GM12878 (cell line): Measurements from ENCODE around the gene AGAP1.

Source experiments
- CTCF ChIP-seq, 3 experiments: IDR thresholded peaks in 2 of 3; conservative IDR thresholded peaks in 1 of 3; 2 replicates each; pipeline ENCODE4 v1.5.1; 2011; ENCODE audit warnings: low read depth in 3 of 3, low read length in 3 of 3, mild to moderate bottlenecking in 3 of 3, control low read depth in 2 of 3, moderate library complexity in 2 of 3, inconsistent platforms in 1 of 3, mixed read lengths in 1 of 3; ENCODE audit not compliant: control insufficient read depth in 2 of 3, insufficient read depth in 1 of 3; ENCODE audit errors: extremely low read depth in 1 of 3
- EZH2 ChIP-seq: IDR thresholded peaks from 2 replicates; pipeline ENCODE4 v1.6.1; 2012; ENCODE audit warnings: low read depth, mild to moderate bottlenecking, control low read depth, inconsistent platforms, low read length, borderline replicate concordance; ENCODE audit not compliant: control insufficient read depth

- no peak for TF ChIP-seq EZH2
- TF ChIP-seq CTCF (IDR thresholded peaks at IDR 0.05 in 2 of 3, conservative IDR thresholded peaks at IDR 0.05 in 1 of 3; ENCODE audit: control insufficient read depth in 2 of 3, extremely low read depth in 1 of 3, insufficient read depth in 1 of 3, low read depth in 3 of 3, low read length in 3 of 3) = no peak
Observed at GRCh38 chr2:235658351-235659174, 164.7 kb downstream of the AGAP1 start.
